Adrenal gland (tissue), 12 donors: ENCODE measurements around the gene ZDHHC14. TPM values are rescaled to one million over a fixed set of nuclear protein-coding genes. Genes with fewer than 3 reads are reported as not detected.
A peak's percentile ranks its signal among the peaks of the same experiment; 100 is the strongest.

ENCODE experiments used
- DNase-seq, 7 donors: peaks; one replicate each; pipeline ENCODE4 v3.0.0-alpha.2; 2019 to 2020
- H3K27ac ChIP-seq, 5 donors: fragments of 200-600 bp; sonication (generic) in 4 of 5; 1 replicate in 3 of 5; 2 replicates in 2 of 5; pipeline versions ENCODE4 v1.5.1 to v1.8.0; 2016 to 2020; ENCODE audit warnings: mild to moderate bottlenecking in 1 of 5
- H3K27me3 ChIP-seq: fragments of 200-600 bp; 2 replicates; pipeline ENCODE4 v1.8.0; 2021
- H3K36me3 ChIP-seq, 2 donors: fragments of 200-600 bp; replicated peaks in 1 of 2; 1 replicate in 1 of 2; 2 replicates in 1 of 2; pipeline versions ENCODE4 v1.5.1 to v1.8.0; 2018 to 2022
- H3K4me1 ChIP-seq, 2 donors: fragments of 200-600 bp; replicated peaks in 1 of 2; 1 replicate in 1 of 2; 2 replicates in 1 of 2; pipeline versions ENCODE4 v1.5.1 to v1.8.0; 2018 to 2021
- H3K4me3 ChIP-seq, 4 donors: fragments of 200-600 bp; sonication (generic) in 3 of 4; one replicate each; pipeline ENCODE4 v1.5.1; 2016 to 2018
- H3K9me3 ChIP-seq, 3 donors: fragments of 200-600 bp; sonication (generic) in 1 of 3; replicated peaks in 1 of 3; 1 replicate in 2 of 3; 2 replicates in 1 of 3; pipeline versions ENCODE4 v1.5.1 to v1.8.0; 2016 to 2021
- CTCF ChIP-seq, 6 experiments: fragments of 450-650 bp in 4 of 6; fragments of 200-600 bp in 2 of 6; sonication (generic) in 1 of 6; IDR thresholded peaks; 1 replicate in 5 of 6; 2 replicates in 1 of 6; pipeline versions ENCODE4 v1.5.1 to v1.8.0; 2016 to 2021; ENCODE audit warnings: antibody characterized with exemption in 6 of 6, mild to moderate bottlenecking in 2 of 6, moderate library complexity in 1 of 6
- POLR2A ChIP-seq, 2 donors: fragments of 450-650 bp; IDR thresholded peaks; one replicate each; pipeline ENCODE4 v1.6.1; 2017; ENCODE audit warnings: antibody characterized with exemption in 2 of 2, mild to moderate bottlenecking in 2 of 2, moderate library complexity in 1 of 2
- WGBS, 4 donors: extraction: QIAGEN DNeasy Blood & Tissue Kit in 2 of 4; methylation state at CpG; one replicate each; pipeline versions ENCODE4 v1.1.5 to v1.1.7; 2013 to 2017; 5-methylcytosine and 5-hydroxymethylcytosine counted together
- intact Hi-C, 2 donors: fragments of 100-400 bp; cut with DNase I; formaldehyde crosslinking; loops; one replicate each; pipeline versions ENCODE4 v1.14.1 to v1.15.0; 2022 to 2023
- microRNA-seq, 3 donors: library from miRNA; unstranded; fragments of <30 nt; microRNA quantifications; one replicate each; pipeline ENCODE4, GENCODE V29; 2017 to 2020
- polyA plus RNA-seq, 3 donors: library from polyadenylated mRNA; stranded (reverse); fragments of 200-250 nt in 2 of 3; fragments of 350-450 nt in 1 of 3; fragmentation: Illumina TruSeq in 1 of 3; extraction: RNeasy Lipid Tissue Mini Kit (QIAGEN cat#74804) in 1 of 3; gene quantifications; one replicate each; pipeline ENCODE4 v1.2.3, GENCODE V29; 2013 to 2014
- small RNA-seq, 2 donors: library from RNA; depleted of rRNA; stranded (forward); fragments of <200 nt; gene quantifications; one replicate each; pipeline ENCODE3, GENCODE V24; 2016
- total RNA-seq, 9 donors: library from RNA; depleted of rRNA in 4 of 9; stranded (reverse); fragments of >200 nt in 4 of 9; fragments of 120-200 nt in 1 of 9; fragmentation: NEBNext Ultra II Directional in 1 of 9; extraction: Animal tissue kit (Norgen Biotek cat#: 25700) in 1 of 9; gene quantifications; one replicate each; pipeline versions ENCODE4 v1.1.0 to v1.2.4, GENCODE V29; 2013 to 2023
- donor health status: healthy with polysubstance abuse.
- donor health status: Bipolar disorder and iron deficiency.
- donor health status: DM: yes; HTN: yes; CAD: no.
- donor health status: DM: no; HTN: no; CAD: no.
- donor health status: DM: no; HTN: no; CAD: no.
- donor health status: DM: yes; HTN: yes; CAD: no.

Gene ZDHHC14
- total and polyA plus RNA-seq, 12 donors = 3.8 to 14.3 (median 8.8) TPM

DNA sequence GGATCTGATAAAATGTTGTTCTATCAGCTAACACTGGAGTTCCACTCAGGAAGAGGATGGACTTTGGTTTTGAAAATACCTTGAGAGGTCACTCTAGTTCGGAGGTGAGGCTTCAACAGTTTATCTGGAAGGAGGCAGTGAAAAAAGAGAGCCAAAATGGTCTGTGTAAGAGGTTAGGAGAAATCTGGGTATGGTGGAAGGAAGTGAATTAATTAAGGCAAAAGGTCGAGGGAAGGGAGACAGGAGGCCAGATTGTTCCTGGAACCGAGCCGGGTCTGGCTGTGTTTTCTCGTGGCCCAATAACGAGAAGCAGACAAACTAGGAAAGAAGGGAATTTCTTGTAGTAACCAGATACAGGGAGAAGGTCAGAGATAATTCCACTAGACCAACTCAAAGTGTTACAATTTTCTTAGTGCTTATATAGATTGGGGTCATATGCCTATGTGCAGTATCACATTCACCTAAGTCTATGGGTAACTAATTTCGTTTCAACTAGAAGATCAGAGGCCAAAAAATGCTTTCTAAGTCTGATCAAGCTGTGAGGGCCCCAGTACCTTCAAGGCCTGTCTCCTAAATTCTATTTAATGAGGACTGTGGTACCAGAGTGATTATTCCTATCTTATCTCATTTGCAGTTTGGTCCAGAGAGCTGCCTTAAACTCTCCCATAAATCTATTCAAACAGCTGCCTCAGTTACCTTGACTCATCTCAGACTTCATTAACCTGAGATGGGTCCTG, 346.1 kb downstream of the ZDHHC14 start:
- Histone ChIP-seq H3K9me3 (no peaks in the 10 kb centered on the region), H3K27ac (peak overlapping the region in 2 of 5 donors; percentile 62 to 74), H3K27me3 (no peaks in the 10 kb centered on the region), H3K4me1 (peaks cover 0 to 3% of the 10 kb centered on the region in 2 donors), H3K4me3 (no peak overlapping the region), H3K36me3 (no peaks in the 10 kb centered on the region)
- 59 to 66% (median 64%) methylated on average over 7 of the region's 7 CpGs for whole genome bisulfite sequencing, 4 donors
- intact Hi-C loops = no loop called here
- DNase-seq = peak in 6 of 7 donors; percentile 34 to 79 (median 46)
- TF ChIP-seq CTCF (IDR thresholded peaks at IDR 0.05) (no peak), POLR2A (IDR thresholded peaks at IDR 0.05) (no peak)

Small RNA genes lying within 50 kb of the gene (microRNA-seq; reads per million reads assigned to microRNA genes)
- 0 reads per million in 3 donors for gene MIR3692

Small RNA genes lying within 50 kb of the gene (small RNA-seq; reads per million reads assigned to genes)
- 0 reads per million in 2 donors for gene MIR3692

Other genes with a start within 250 kb of the ZDHHC14 start
- 10 to 100 TPM in 5 of 9 donors, 1 to 10 TPM in 4; 7.7 to 17.2 (median 15.4) TPM for gene TMEM242, start 57.7 kb upstream of the ZDHHC14 start, total RNA-seq
- 10 to 100 TPM in 1 of 3 donors, 1 to 10 TPM in 2; 7.4 to 16.2 (median 8.2) TPM for gene TMEM242, start 57.7 kb upstream of the ZDHHC14 start, polyA plus RNA-seq